IPS-18a (cell line): ENCODE data around the gene GSTM1.
A peak's percentile ranks its signal among the peaks of the same experiment; 100 is the strongest.
"Not testable (repeated sequence)": the region's sequence is repeated elsewhere in the genome, so short reads cannot be mapped to it uniquely, and the experiment has no call there.

ENCODE experiments used
- H3K27ac ChIP-seq: one replicate; pipeline ENCODE4 v1.5.1; 2013; ENCODE audit warnings: low read length
- H3K27me3 ChIP-seq: one replicate; pipeline ENCODE4 v1.6.1; 2013; ENCODE audit warnings: mild to moderate bottlenecking, low read length; ENCODE audit not compliant: control insufficient read depth, insufficient read depth
- H3K36me3 ChIP-seq: one replicate; pipeline ENCODE4 v1.6.1; 2013; ENCODE audit warnings: low read depth, low read length; ENCODE audit not compliant: control insufficient read depth
- H3K4me1 ChIP-seq: one replicate; pipeline ENCODE4 v1.6.1; 2013; ENCODE audit warnings: low read depth, low read length; ENCODE audit not compliant: control insufficient read depth
- H3K4me3 ChIP-seq: one replicate; pipeline ENCODE4 v1.5.1; 2013; ENCODE audit warnings: low read length
- H3K9ac ChIP-seq: one replicate; pipeline ENCODE4 v1.6.1; 2013; ENCODE audit warnings: mild to moderate bottlenecking, low read length, moderate library complexity
- H3K9me3 ChIP-seq: one replicate; pipeline ENCODE4 v1.6.1; 2013; ENCODE audit warnings: low read depth, low read length; ENCODE audit not compliant: control insufficient read depth

Gene GSTM1

GRCh38 chr1:109708949-109709348 lies 21.3 kb downstream of the GSTM1 start:
- not testable (repeated sequence) for H3K9me3 ChIP-seq, H3K27ac ChIP-seq, H3K36me3 ChIP-seq, H3K27me3 ChIP-seq, H3K9ac ChIP-seq, H3K4me3 ChIP-seq, H3K4me1 ChIP-seq

GRCh38 chr1:109709822-109710221 lies 22.2 kb downstream of the GSTM1 start:
- H3K9ac ChIP-seq, H3K4me3 ChIP-seq, H3K9me3 ChIP-seq, H3K27ac ChIP-seq, H3K27me3 ChIP-seq, H3K4me1 ChIP-seq, H3K36me3 ChIP-seq: not testable (repeated sequence)

DNA sequence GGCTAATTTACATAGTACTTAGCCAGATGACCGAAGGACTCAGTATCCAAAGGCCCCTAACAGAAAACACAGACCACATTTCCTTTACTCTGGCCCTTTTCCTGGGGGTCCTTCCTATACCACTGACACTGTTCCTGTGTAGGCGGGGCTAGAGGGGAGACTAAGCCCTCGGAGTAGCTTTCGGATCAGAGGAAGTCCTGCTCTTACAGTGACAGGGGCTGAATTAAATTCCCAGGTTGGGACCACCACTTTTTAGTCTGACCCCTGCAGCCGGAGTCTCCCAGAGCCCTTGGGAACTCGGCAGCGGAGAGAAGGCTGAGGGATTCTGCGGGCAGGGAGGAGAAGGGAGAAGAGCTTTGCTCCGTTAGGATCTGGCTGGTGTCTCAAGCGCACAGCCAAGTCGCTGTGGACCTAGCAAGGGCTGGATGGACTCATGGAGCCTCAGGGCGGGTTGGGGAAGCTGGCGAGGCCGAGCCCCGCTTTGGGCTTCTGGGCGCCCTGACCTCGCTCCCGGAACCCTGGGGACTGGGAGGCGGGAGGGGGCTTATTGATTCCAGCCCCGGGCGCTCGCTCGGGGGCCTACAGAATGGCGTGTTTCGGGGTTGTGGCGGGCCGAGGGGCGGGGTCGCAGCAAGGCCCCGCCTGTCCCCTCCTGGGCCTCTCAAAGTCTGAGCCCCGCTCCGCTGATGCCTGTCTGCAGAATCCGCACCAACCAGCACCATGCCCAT lies 24.1 kb downstream of the GSTM1 start, which contains the start of gene GSTM5:
Gene GSTM5 (plus strand): TSS at position 659 of the 728 bp plus-strand sequence. CDS start 62 bp downstream, at position 721.
- not testable (repeated sequence) for H3K4me1 ChIP-seq, H3K27ac ChIP-seq, H3K9me3 ChIP-seq, H3K9ac ChIP-seq, H3K27me3 ChIP-seq, H3K36me3 ChIP-seq
- H3K4me3 ChIP-seq = peak within 1 kb of the TSS; percentile 40

- H3K9ac ChIP-seq = no peak overlapping the region
- H3K27me3 ChIP-seq = no peaks in the 10 kb centered on the region
- no peaks in the 10 kb centered on the region for H3K9me3 ChIP-seq
- no peak overlapping the region for H3K27ac ChIP-seq
- no peak overlapping the region for H3K4me3 ChIP-seq
- no peaks in the 10 kb centered on the region for H3K4me1 ChIP-seq
- H3K36me3 ChIP-seq = no peaks in the 10 kb centered on the region
These were observed 24.8 kb downstream of the GSTM1 start for GRCh38 chr1:109712321-109712864.

DNA sequence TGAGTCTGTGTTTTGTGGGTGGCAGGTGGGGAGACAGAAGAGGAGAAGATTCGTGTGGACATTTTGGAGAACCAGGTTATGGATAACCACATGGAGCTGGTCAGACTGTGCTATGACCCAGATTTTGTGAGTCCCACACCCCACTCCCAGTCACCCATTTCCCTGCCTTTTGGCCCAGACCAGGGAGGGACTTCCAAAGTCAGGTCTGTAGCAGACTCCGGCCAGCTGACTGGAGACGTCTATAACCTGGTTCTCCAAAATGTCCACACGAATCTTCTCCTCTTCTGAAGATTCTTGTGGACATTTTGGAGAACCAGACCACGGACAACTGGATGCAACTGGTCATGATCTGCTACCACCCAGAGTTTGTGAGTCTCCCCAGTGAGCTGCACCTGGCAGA lies 26.0 kb downstream of the GSTM1 start:
- Histone ChIP-seq H3K27ac (no peak overlapping the region), H3K4me1 (no peaks in the 10 kb centered on the region), H3K27me3 (no peaks in the 10 kb centered on the region), H3K9me3 (no peaks in the 10 kb centered on the region), H3K9ac (no peak overlapping the region), H3K4me3 (no peak overlapping the region), H3K36me3 (no peaks in the 10 kb centered on the region)

GRCh38 chr1:109714661-109715372 lies 27.2 kb downstream of the GSTM1 start:
- Histone ChIP-seq H3K4me1 (no peaks in the 10 kb centered on the region), H3K9ac (no peak overlapping the region), H3K27ac (no peak overlapping the region), H3K27me3 (no peaks in the 10 kb centered on the region), H3K36me3 (no peaks in the 10 kb centered on the region), H3K4me3 (no peak overlapping the region), H3K9me3 (no peaks in the 10 kb centered on the region)

DNA sequence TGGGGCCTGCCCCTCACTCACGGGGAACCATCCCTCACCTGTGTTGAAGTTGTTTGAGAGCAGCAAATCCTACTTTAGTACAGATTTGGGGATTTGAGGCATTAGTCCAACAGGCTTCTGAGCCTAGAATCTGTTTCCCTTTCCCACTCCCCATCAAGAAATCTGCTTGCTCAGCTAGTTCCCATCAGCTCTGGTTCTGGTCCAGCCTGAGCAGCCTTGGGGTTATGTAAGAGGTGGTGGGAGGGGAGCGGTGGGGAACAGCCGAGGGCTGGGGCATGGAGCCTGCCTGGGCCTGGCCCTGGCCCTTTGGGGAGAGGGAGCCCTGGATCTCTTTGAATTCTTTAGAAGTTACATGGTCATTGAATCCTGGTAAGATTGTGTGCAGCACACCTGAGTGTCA lies 28.5 kb downstream of the GSTM1 start:
- no peaks in the 10 kb centered on the region for H3K36me3 ChIP-seq
- H3K4me1 ChIP-seq = no peaks in the 10 kb centered on the region
- no peak overlapping the region for H3K9ac ChIP-seq
- no peak overlapping the region for H3K4me3 ChIP-seq
- no peaks in the 10 kb centered on the region for H3K9me3 ChIP-seq
- no peaks in the 10 kb centered on the region for H3K27me3 ChIP-seq
- H3K27ac ChIP-seq = no peak overlapping the region

- no peaks in the 10 kb centered on the region for H3K4me1 ChIP-seq
- H3K4me3 ChIP-seq = no peak overlapping the region
- H3K9me3 ChIP-seq = no peaks in the 10 kb centered on the region
- no peaks in the 10 kb centered on the region for H3K27me3 ChIP-seq
- H3K36me3 ChIP-seq = no peaks in the 10 kb centered on the region
- H3K9ac ChIP-seq = no peak overlapping the region
- no peak overlapping the region for H3K27ac ChIP-seq
These were observed 29.0 kb downstream of the GSTM1 start for GRCh38 chr1:109716570-109717090.

- no peaks in the 10 kb centered on the region for H3K27me3 ChIP-seq
- no peaks in the 10 kb centered on the region for H3K4me1 ChIP-seq
- H3K27ac ChIP-seq = no peak overlapping the region
- no peaks in the 10 kb centered on the region for H3K9me3 ChIP-seq
- no peak overlapping the region for H3K4me3 ChIP-seq
- no peak overlapping the region for H3K9ac ChIP-seq
- no peaks in the 10 kb centered on the region for H3K36me3 ChIP-seq
These were observed 30.1 kb downstream of the GSTM1 start for GRCh38 chr1:109717729-109718128.

- Histone ChIP-seq H3K36me3 (no peaks in the 10 kb centered on the region), H3K9ac (no peak overlapping the region), H3K27ac (no peak overlapping the region), H3K4me3 (no peak overlapping the region), H3K4me1 (no peaks in the 10 kb centered on the region), H3K27me3 (no peaks in the 10 kb centered on the region), H3K9me3 (no peaks in the 10 kb centered on the region)
These were observed 30.9 kb downstream of the GSTM1 start for GRCh38 chr1:109718495-109718894.

- H3K27ac ChIP-seq = no peak overlapping the region
- H3K9ac ChIP-seq = no peak overlapping the region
- H3K27me3 ChIP-seq = no peaks in the 10 kb centered on the region
These were observed 31.8 kb downstream of the GSTM1 start for GRCh38 chr1:109719337-109719837.

More at GRCh38 chr1:109719337-109719837, 31.8 kb downstream of the GSTM1 start:
- Histone ChIP-seq H3K9me3 (no peaks in the 10 kb centered on the region), H3K4me3 (no peak overlapping the region), H3K4me1 (no peaks in the 10 kb centered on the region), H3K36me3 (no peaks in the 10 kb centered on the region)
